Measurements from ENCODE around the gene GLI3. TPM values are rescaled to one million over a fixed set of nuclear protein-coding genes. Genes with fewer than 3 reads are reported as not detected.
A peak's percentile ranks its signal among the peaks of the same experiment; 100 is the strongest.

Gene GLI3
- polyA plus RNA-seq, 3 donors = 13.3 to 16.8 (median 16.5) TPM

DNA sequence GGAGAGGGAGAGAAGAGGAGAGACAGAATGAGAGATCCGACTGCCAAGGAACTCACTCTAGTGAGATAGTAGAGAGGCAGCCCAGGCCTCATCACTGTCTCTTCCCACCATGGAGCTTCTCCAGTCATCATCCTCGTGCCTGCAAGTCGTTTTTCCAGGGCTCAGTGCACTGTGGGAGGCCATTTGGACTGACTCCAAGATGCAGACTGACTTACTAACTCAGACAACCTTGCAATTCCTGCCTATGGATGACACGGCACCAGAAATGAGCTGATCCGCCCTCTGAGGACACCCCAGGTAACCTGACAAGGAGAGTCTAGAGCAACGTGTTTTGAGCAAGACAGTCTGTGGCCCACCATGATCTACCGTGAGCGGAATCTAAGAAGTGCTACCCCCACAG, 154.9 kb downstream of the GLI3 start:
- no peak for DNase-seq

DNA sequence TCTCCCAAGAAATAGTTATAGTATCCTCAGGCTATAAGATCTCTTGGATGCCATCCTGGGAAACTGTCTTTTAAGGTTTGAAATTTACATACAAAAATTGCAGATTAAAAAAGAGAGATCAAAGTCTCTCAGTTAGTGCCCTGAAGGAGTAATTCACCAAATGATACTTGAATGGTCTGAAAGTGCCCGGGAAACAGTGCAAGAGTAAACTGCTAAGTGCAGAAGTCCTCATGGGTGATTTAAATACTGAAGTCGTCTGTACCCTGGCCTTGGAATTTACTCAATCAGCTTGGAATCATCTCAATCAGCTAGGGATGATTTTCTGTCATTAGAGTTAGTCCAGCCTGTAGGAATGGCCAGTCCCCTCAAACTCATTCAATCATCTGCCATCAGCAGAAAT, 155.3 kb downstream of the GLI3 start:
- DNase-seq = no peak

DNA sequence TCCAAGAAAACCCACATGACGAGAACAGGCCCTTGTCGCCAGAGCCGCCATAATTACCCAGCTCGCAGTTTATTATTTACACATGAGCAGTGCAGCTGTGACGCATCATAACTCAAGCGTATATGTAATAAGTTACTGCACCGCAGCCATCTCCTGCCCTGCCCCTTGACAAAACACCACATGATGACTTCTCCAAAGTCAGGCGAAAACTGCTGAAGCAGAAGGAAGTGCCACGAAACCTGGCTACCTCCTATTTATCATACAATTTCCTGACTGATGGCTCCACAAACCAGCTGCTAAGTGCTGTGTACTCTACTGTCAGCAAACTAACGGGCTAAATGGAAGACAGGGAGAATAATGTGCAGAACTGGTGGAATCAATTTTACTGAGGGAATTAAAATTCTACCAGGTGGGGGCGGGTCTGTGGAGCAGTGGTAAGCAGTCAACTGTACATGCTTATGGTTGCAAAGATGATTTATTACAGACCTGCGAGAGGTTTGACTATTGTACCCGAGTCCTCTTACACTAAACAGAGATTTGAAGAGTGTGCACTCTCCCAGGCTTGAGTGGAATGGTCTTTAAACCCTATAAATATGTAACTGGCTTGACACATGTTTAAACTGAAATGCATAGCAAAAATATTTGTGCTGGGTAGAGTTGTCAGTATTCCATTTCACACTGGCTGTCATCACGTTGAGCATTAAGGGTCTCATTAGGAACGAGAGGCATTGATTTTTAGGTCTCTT, 156.0 kb downstream of the GLI3 start:
- DNase-seq = no peak

DNA sequence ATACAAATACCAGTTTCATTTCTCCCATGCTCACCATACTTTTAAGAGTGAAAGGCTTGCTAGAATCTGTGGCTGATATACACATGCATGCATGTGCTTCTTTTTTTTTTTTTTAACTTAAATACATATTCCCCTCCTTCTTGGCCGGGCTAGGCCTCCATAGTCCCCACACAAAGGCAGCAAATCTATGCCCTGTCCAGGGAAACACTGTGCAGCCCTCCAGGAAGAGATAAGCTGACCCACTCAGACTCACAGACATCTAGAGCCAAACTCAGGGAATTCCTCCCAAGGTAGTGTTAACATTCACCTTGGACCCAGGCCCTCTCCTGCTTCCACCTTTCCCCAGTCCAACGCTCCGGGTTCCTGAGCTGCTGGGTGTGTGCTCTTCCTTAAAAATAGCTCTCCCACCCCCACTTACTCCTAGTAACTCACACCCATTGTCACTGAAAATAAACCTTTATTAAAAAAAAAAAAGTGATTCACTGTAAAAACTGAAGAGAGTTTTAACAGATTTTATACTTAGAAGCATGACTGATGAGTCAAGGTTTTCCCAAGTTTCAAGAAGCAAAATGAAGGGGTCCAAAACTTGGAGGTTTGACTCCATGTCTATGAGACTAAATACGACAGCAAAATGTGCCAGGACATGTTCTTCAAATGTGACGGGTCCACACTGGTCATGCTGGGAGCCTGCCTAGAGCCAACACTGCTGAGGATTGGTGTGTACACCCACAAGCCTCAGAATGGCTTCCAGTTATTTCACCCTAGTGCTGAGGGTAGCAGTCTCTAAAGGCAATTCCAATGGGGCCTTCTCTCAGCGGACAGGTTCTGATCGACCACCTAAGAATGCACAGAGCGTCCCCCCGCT, 159.5 kb downstream of the GLI3 start:
- no peak for DNase-seq

DNA sequence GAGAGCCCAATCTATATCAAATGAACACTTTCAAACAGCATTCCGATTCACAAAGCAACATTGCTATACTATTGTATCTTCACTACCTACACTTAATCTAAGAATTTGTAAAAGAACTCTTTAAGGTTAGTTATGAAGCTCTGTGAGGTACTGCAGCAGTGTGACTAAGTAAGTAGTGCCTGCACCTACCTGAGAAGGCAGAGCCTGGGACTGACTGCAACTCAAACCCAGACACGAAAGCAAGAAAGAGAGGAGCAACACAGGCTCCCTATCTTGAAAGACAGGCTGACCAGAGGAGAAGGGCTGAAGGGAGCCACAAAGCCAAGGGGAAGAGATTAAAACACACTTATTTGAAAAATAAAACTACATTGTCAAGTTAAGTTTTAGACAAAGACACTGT, 160.1 kb downstream of the GLI3 start:
- DNase-seq = no peak

DNA sequence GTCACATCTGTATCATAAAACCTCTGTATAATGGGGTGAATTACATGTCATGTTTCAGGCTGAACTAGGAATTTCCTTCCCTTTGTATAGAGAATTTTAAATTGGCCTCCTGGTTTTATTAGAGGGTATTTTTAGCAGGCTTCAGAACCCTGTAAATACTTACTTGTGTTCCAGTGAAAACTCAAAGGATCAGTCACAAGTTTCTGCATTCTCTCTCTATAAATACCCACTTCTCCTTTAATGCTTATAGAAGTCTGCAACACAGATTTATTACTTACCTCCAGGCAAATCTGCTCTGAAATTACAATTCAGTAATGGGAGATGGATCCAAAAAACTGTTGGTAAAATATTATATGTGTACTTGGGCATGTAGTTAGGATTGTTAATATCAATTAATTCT, 161.6 kb downstream of the GLI3 start:
- DNase-seq = no peak

DNA sequence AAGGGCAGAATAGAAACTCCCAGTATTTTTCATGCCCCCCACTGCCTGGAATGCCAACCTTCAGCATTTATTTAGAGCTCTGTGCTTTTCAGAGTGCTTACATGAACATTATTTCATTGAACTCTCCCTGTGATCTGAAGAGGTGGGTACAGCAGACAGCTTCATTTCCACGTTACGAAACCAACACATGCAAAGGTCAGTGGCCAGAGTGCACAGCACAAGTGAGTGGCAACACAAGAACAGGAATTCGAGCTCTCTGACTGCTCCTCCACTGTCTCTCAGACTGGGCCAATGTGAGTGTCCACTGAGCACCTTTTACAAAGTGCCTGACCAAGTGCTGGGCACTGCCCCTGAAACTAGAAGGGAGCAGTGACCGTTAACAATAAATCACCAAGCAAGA, 162.9 kb downstream of the GLI3 start:
- DNase-seq = no peak

DNA sequence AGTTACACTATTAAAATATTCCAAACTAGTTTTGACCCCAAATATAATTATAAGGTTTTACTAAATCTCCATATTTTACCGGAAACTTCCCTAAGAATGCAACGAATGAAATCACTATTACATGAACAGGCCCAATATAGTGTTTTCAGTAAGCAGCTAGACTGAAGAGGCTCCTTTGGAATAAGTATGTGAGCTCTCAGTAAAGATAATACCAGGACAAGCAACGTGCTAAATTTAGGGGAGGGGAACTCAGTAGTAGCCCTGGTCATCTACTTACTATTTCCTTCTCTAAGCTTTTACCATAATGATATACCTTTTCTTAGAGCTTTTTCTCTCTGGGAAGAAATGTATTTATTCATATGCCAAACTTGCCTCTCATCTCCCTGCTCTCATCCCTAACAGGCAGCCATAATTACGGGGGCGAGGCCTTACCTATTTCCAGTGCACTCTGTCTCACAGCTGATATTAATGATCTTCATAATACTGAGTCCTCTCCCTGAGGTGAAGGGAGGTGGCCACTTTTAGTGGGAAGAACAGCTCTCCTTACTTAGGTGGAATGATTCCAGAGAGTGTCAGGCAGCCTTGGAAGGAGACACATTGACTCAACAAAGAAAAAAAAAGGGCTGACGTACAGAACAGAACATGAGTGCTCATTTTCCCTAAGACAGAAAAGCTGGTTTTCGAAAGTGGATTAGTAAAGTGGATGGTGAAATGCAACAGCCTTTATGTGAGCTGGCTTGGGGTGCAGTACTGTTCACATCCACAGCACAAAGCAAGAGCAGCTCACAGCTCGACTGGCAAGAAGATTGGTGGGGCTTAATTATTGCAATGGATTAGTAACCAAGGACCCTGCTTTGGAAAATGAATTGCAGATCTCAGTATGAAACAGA, 165.4 kb downstream of the GLI3 start:
- no peak for DNase-seq

DNA sequence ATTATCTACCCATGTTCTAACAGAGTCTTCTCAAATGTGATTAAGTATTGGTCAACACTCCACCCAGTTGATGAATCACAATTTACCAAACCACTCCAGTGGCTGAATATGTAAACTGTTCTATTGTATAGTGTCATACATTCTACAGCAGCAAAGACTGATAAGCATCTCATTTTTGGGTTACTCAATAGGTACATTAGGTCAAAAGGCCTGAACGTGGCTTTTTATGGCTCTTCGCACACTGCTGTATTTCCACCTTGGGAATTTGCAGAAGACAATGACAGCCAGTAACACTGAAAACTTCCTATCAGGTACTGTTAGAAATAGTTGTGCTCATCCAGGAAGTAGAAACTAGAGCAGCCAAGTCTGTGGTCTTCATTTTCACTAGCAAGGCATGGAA, 166.9 kb downstream of the GLI3 start:
- no peak for DNase-seq

DNA sequence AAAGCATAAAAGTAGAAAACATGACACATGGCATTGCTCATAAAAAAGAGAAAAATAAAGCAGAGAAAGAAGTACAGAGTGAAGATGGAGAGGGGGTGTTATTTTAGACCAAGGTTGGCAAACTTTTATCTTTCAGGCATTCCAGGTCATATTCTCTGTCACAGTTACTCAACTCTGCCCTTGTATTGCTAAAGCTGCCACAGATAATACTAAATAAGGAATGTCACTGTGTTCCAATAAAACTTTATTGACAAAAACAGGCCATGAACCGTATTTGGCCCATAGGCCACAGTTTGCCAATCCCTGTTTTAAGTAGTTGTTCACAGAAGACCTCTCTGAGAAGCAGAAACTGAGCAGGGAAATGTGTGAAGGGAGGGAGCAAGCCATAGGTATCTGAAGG, 167.4 kb downstream of the GLI3 start:
- no peak for DNase-seq

DNA sequence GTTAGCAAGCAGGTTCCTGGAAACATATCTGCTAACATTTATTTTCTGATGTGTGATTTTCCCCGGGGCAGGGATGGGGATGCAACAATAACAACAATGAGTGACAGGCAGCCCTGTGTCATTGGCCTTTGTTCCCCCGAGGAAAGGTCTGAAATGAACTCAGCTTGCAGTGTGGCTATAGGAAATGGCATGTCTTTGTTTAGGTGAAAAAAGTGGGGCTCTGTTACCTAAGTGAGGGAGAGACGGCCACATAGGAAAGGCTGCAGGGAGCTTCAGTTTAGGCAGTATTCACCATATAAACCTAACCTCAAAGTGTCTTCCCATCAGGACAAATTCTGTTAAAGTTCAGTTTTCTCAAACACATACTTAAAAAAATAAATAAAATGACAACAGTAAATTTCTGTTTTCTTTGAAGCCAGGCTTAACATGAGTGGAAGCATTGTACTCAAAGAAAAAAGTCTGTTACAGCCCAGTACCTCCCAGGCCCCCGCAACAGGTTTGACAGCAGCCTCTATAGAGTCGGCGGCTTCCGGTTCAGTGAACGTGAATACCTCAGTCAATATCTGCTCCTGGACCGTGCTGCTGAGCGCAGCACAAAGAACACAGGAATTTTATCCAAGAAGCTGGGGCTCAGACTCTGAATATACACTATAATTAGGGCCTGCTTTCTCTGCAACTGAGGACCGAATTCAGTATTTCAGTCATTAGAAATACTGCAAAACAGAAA, 168.3 kb downstream of the GLI3 start:
- DNase-seq = peak; percentile 57

DNA sequence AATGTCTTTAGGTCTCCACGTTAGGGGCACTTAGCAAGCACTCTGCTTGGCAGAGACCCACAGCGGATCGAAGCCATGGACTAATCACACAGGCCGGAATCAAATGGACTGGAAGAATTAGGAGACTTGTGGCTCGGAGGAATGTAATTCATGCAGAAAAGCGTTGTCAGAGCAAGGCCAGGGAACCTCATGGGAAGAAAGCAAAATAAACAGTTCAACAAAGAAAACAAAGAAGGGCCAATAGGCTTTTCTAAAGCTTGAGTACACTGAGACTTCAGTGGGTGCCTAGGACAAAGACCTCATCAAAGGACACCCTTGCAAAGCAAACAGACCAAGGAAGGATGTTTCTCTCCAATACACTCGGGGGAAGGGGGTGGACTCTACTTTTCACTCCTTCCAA, 171.1 kb downstream of the GLI3 start:
- no peak for DNase-seq

DNA sequence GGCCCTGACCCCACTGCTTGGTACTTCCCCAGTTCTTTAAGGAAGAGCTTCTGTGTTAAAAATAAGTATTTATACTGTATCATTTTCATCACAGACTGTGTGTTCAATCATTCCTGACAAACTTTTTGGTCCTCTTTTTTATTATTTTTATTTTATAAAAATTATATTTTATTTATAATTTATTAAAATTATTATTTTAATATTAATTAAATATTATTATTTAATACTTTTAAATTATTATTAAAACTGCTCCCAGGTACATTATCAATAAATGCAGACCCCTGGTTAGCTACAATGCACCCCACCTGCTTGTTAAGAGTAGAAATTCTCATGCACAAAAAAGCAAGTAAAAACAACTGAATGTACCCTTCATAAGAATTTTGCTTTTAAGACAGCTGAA, 172.0 kb downstream of the GLI3 start:
- DNase-seq = no peak

DNA sequence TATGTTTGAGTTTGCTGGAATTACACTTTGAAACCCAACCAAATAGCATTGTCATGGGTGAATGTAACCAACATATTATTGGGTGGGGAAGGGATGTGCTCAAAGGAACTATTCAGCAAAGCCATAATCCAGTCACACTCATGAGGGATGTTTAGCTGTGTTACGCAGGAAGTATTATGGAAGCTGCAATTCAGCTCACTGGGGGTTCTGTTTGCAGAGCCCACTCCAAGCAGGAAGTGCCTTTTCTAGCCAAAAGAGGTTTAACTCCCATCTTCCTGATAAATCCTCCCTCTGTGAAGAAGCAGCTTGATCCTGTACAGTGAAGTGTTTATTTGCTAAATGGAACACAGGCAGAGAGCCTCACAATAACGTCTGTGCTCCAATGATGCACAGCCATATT, 172.5 kb downstream of the GLI3 start:
- no peak for DNase-seq

DNA sequence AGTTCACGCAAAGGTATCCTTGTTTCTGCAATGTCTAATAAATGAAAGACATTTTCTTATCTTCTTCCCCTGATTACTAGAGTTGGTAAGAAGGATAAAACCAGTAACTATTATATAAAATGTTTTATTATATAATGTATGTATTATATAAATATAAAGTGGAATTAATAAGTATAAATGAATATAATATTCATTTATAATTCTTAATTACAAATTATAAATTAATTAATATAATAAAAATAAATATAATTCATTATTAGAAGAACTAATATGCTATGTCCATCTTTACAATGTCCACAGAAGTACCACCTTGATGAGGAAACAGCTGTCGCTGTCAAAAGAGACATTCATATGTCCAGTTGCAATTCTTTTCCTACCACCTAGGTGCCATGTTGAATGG, 177.7 kb downstream of the GLI3 start:
- no peak for DNase-seq

DNA sequence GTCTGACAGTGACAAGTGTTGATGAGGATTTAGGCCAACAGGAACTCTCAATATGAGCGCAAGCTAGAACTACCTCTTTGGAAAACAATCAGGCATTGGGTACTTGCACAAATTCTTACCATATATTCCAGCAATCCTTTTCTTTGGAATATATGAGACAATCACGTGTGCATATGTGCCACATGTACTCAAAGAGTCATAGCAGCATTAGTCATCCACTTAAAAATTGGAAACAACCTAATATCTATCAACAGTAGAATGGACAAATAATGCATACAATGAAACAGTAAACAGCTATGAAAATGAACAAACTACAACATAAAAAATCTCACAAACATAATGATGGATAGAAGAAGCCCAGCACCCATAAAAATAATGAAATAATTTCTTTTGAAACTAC, 179.7 kb downstream of the GLI3 start:
- DNase-seq = no peak

DNA sequence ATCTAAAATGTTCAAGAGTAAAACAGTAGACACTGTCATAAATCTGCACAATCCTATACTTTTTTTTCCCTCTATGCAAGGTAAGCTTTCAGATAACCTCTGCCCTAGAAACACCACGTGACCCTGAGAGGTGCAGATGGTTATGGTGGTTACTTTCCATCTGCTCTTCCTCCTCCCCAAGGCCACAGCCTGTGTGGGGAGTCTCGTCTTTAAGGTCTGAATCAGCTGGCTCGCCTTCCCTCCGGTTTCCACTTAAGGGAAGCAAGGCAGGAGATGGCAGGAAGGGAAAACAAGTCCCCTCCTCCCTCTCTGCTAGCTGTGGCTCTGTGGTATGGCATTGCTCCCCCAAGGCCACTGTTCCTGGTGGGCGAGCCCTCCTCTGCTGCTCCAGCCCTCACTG, 181.8 kb downstream of the GLI3 start:
- no peak for DNase-seq

DNA sequence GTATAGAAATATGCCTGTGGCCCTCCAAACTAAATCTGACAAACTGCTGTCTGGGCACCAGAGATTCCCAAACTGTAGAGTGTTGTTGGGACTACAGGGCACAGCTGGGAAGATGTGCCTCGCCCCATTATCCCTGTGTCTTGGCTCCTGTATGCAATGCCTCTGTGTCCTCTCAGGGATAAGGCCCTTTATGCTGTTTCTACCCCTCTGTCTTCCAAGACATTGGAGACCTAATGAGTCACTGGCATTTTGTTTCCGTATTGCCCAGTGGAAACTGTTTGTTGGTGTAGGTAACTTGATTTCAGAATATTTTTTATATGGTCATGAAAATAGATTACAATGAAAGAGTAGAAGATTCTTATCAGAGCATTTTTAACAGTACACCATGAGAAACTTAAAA, 183.2 kb downstream of the GLI3 start:
- DNase-seq = no peak

DNA sequence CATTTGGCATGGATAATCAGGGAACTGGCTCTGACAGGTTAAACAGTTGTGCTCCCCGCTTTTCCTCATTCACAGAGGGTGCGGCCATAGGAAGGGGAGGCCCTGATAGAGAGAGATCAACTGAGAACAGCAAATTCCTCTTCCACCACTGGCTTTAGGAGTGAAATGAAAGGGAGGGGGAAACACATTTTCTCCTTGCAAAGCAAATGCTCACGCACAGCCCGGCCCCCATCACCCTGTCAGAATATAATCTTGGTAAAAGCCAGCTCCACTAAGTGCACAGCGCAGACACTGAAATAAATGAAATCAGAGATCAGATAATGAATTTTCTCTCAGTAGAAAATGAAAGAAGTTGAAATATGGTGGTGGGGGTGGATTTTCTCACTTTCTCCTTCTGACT, 187.2 kb downstream of the GLI3 start:
- no peak for DNase-seq

DNA sequence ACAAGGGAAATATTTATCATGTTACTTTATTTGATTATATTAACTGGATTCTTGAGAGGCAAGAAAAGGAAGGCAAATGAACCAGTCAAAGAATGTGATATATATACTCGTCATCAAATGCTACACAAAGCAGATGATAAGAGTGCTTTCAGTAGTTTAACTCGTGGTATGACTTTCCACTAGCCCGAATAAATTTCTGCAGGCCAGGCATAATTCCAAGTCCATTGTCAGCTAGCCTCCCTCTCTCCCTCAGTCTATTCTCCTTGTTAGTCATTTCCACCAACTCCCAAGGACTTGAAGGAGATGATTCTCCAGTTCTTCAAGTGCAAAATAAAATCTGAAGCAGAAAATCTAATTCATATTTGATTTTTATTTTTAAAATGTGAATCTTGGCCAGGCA, 190.5 kb downstream of the GLI3 start:
- no peak for DNase-seq

DNA sequence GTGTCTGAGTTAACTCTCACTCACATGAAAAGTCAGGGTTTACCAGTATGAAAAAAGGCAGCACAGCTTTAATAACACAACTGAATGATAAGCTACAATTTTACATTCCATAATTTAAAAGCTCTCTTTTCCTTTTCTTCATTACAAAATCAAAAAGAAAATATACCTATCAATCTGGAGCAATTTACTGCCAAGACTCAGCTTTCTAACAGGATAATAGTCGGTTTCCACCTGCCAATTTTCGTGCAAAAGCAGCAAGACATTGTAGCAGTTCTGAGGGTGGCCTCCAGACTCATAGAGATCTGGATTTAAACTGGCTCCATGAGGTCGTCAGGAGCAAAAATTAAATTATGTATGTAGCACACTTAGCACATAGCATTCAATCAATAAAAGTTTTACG, 191.0 kb downstream of the GLI3 start:
- no peak for DNase-seq

DNA sequence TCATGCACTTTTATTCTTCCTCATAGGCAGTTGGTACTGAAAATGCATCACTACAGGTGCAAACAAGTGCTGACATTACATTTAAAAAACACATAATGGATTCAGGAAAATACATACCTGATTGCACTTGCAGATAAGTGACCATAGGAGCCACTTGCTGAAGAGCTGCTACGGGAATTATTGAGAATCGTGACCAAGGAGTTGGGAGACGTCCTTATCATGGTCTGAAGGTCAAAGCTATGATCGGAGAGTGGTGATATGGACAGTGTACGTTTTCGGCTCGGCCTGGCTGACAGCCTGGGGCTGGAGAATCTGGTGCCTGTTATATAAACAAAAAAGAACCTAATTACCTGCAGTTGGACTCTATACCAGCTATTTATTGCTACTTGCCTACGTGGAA, 197.1 kb downstream of the GLI3 start:
- no peak for DNase-seq

Measured in renal pelvis (tissue), 4 donors.